Large intestine (tissue), 3 donors: ENCODE results near the gene HIVEP1. TPM values are rescaled to one million over a fixed set of nuclear protein-coding genes. Genes with fewer than 3 reads are reported as not detected.

Source experiments
- DNase-seq, 2 donors: peaks; one replicate each; pipeline versions ENCODE4 v3.0.0 to v3.0.0-alpha.2; 2013
- H3K27ac ChIP-seq: one replicate; pipeline ENCODE4 v1.5.1; 2013; ENCODE audit warnings: low read length
- H3K27me3 ChIP-seq: 2 replicates; pipeline ENCODE4 v1.6.1; 2013; ENCODE audit warnings: low read length; ENCODE audit not compliant: control insufficient read depth, insufficient read depth
- H3K36me3 ChIP-seq: 2 replicates; pipeline ENCODE4 v1.6.1; 2013; ENCODE audit warnings: low read length; ENCODE audit not compliant: control insufficient read depth, insufficient read depth
- H3K4me1 ChIP-seq: one replicate; pipeline ENCODE4 v1.6.1; 2013; ENCODE audit warnings: low read length; ENCODE audit not compliant: control insufficient read depth, insufficient read depth
- H3K4me3 ChIP-seq: one replicate; pipeline ENCODE4 v1.5.1; 2013; ENCODE audit warnings: low read length
- H3K9me3 ChIP-seq: one replicate; pipeline ENCODE4 v1.6.1; 2013; ENCODE audit warnings: mild to moderate bottlenecking, low read depth, low read length, moderate library complexity; ENCODE audit not compliant: control insufficient read depth
- WGBS: methylation state at CpG from one replicate; pipeline ENCODE4 v1.1.5; 2013; ENCODE audit warnings: low lambda C conversion rate; ENCODE audit not compliant: insufficient coverage; 5-methylcytosine and 5-hydroxymethylcytosine counted together
- polyA plus RNA-seq: library from polyadenylated mRNA; unstranded; fragments of 120-200 nt; gene quantifications from one replicate; pipeline ENCODE4 v1.2.1, GENCODE V29; 2013

The HIVEP1 gene
- polyA plus RNA-seq, 1 donor, result 24.2 TPM

DNA sequence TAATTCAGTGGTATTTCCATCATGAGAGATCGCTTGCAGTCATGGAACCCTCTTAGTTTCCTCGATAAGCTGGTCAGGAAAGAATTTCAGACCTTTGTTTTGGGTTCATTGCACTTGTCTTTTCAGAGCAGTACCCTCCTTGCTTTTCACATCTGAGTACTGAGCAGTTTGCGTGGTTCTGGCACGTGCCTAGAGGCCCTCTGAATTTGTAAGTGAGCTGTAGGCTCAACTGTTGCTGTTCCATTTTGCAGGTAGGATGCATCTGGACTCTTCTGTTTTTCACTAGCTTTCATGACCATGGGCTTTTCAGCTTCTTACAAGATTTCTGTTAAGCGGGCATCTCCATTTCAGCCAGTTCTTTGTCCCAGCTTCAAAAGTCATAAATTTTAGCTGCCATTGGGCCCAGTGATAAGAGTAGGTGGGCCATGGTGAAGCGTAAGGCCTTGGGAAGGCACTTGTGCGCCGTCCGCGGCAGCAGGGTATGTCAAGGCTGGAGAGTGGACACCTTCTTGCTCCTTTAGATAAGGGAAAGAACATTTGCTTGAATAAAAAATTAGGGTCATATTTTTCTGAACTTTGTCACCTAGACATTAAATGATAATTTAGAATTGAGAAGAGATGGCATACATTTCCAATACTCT lies 35.8 kb downstream of the HIVEP1 start:
- H3K36me3 ChIP-seq, result peaks cover 8% of the 10 kb centered on the region

DNA sequence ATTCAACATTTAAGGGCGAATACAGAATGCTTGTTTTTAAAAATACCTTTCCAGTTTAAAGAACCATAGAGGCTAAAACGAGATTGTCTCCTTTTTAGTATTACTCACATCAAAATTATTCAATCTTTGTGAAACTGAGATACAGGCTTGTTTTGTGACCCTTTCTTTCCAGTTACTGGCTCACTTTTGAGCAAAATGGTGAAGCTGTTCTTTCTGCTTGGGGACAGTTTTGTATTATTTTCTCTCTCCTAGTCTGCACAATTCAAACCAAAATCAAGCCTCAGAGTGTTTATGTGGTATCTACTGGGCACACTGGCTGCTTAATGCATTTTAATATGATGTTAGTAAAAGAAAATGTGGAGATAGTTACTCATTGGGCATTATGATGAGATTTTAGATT lies 36.5 kb downstream of the HIVEP1 start:
- no peaks in the 10 kb centered on the region for H3K9me3 ChIP-seq
- no peak overlapping the region for H3K27ac ChIP-seq
- no peaks in the 10 kb centered on the region for H3K27me3 ChIP-seq
- WGBS, result 100% methylated on average over 1 of the region's 2 CpGs
- DNase-seq, result no peak
- H3K4me1 ChIP-seq, result no peaks in the 10 kb centered on the region
- peaks cover 8% of the 10 kb centered on the region for H3K36me3 ChIP-seq
- H3K4me3 ChIP-seq, result no peak overlapping the region

More for the DNA sequence above, 35.8 kb downstream of the HIVEP1 start:
- WGBS, result no CpG with 5 or more reads among the region's 10 CpGs
- no peaks in the 10 kb centered on the region for H3K27me3 ChIP-seq
- no peak overlapping the region for H3K4me3 ChIP-seq
- H3K27ac ChIP-seq, result no peak overlapping the region
- H3K4me1 ChIP-seq, result no peaks in the 10 kb centered on the region
- no peaks in the 10 kb centered on the region for H3K9me3 ChIP-seq
- no peak for DNase-seq

DNA sequence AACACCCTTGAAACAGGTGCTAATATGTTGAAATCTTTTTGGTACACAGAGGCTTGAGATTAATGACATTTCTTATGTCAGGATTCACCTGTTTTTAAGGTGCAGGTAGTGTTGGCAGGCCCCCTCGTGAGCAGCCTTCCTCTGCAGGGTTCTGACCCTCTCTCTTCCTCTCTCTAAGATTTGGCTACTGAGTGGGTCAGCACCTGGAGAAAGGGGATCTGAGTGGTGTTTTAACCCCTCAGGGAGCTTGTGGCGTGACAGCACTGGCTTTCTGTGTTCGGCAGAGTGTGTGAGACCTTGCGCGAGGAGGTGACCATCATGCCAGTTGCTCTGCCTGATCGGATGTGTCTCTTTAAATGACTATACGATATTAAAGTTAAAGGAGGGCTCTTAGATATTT lies 37.1 kb downstream of the HIVEP1 start:
- no peak for DNase-seq
- peaks cover 8% of the 10 kb centered on the region for H3K36me3 ChIP-seq
- no peaks in the 10 kb centered on the region for H3K9me3 ChIP-seq
- WGBS, result 80% methylated on average over 1 of the region's 7 CpGs
- H3K4me3 ChIP-seq, result no peak overlapping the region
- no peaks in the 10 kb centered on the region for H3K27me3 ChIP-seq
- H3K27ac ChIP-seq, result no peak overlapping the region
- no peaks in the 10 kb centered on the region for H3K4me1 ChIP-seq

DNA sequence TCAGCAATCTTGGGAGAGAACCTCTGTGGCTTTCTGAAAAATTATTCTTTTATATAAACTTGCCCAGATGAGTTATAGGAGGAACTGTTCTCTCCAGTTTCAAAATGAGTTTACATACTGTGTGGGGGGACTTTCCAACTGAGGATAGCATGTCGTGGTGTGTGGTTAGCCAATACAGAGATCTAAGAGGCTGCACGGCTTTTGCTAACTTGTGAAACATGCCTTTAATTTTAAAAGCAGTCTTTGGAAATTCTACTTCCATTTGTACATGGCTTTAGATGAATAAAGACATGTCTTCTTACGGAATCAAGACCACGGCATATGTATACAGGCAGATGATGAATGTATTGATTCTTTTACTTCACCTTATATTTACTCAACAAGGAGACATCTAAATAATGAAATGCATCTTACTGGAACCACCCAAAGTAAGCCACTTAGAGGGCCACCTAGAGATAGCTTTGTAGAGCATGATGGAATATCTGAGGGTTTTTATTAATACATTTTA lies 39.8 kb downstream of the HIVEP1 start:
- H3K4me1 ChIP-seq, result no peaks in the 10 kb centered on the region
- no peak overlapping the region for H3K4me3 ChIP-seq
- WGBS, result no CpG with 5 or more reads among the region's 4 CpGs
- peak in 1 of 2 donors; percentile 21 for DNase-seq
- no peaks in the 10 kb centered on the region for H3K9me3 ChIP-seq
- no peak overlapping the region for H3K27ac ChIP-seq
- H3K27me3 ChIP-seq, result no peaks in the 10 kb centered on the region
- H3K36me3 ChIP-seq, result peaks cover 10% of the 10 kb centered on the region

DNA sequence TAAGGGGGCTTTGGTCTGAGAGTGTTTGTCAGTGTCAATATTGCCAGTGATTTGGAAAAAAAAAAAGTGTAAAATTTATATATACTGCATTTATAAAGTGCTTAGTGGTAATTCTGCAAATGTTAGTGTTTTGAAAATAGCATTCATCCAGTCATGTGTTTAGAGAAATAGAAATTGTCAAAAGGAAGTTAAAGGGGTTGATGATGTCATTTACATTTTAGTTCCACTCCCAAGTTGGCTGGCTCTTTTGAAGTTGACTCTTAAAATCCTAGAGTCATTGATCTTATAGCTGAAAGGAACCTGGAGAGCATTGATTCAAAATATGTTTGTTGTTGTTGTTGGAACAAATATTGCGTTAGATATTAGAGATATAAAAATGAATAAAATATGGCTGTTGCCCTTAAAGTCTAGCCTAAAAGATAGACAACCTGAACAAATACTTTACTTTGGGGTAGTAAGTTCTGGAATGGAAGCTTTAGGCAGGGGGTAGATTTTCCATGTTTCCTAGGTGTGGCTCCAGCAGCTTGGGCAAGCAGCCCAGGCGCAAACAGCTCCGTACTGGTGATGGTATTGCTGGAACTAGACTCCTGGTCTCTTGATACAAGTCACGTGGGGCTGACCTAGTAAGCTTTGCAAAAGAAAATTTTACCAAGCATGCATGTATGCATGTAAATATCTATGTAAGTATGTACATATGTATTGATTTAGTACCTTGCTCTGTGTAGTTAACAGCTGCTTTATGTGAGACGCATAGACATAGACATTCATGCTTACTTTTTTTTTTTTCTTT lies 46.3 kb downstream of the HIVEP1 start:
- Histone ChIP-seq H3K9me3 (no peaks in the 10 kb centered on the region), H3K36me3 (peaks cover 2% of the 10 kb centered on the region), H3K4me3 (no peak overlapping the region), H3K27ac (no peak overlapping the region), H3K27me3 (no peaks in the 10 kb centered on the region), H3K4me1 (no peaks in the 10 kb centered on the region)
- DNase-seq, result no peak
- no CpG with 5 or more reads among the region's 5 CpGs for WGBS

DNA sequence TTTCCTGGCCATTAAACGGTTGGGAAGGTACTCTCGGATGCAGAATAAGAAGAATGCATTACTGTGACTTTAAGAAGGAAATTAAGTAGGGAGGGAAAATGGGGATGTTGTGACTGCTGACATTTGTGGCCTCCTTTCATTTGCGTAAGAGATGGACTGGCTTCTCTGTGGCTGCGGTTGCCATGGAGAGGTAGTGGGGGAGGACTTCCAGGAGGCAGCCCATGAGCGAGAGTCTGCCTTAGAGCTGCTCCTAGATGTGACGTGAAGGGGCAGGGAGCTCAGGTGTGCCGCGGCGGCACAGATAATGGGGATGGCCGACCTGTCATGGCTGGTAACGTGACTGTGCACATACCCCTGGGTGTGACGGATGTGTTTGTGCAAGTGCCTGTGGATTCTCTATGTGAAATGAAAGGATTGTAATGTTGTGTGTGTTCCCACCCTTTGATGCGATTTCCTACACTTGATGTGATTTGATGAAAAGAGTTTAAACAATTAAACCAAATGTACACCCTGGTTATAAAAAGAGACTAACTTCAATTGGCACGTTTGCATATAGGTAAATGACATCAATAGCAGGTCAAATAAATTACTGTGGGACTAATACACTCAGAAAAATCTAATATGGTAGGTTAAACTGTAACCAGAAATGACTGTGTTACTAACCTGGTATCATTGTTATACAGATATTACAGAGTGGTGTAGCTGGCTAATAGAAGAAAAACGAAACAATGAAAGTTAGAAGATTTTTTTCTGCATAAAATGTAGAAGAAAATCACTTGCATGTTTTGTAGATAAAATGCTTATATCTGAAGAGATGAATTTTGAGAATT lies 48.9 kb downstream of the HIVEP1 start:
- peak overlapping the region; percentile 38 for H3K4me3 ChIP-seq
- H3K27ac ChIP-seq, result peak overlapping the region; percentile 47
- 17% methylated on average over 2 of the region's 15 CpGs for WGBS

DNA sequence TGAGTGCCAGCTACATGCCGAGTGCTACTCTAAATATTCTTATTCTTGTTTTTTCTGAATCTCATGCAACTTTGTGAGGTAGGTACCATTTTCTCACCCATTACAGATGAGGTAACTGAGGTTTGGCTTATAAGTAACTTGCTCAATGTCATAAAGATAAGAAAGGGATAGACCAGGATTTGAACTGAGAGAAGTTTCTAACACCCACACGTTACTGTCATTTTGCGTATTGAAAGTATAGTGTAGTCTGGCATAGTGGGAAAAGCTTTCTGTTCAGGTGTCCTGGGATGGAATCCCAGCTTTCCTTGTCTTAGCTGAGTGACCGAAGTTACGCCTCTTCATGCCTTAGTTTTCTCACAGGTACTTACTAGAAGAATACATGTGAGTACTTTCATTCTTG lies 50.5 kb downstream of the HIVEP1 start:
- Histone ChIP-seq H3K4me1 (no peaks in the 10 kb centered on the region), H3K27me3 (no peaks in the 10 kb centered on the region), H3K9me3 (no peaks in the 10 kb centered on the region), H3K36me3 (no peaks in the 10 kb centered on the region), H3K27ac (no peak overlapping the region), H3K4me3 (no peak overlapping the region)
- DNase-seq, result no peak
- no CpG with 5 or more reads among the region's 5 CpGs for WGBS

More for the DNA sequence above, 48.9 kb downstream of the HIVEP1 start:
- H3K9me3 ChIP-seq, result no peaks in the 10 kb centered on the region
- H3K27me3 ChIP-seq, result no peaks in the 10 kb centered on the region
- H3K4me1 ChIP-seq, result no peaks in the 10 kb centered on the region
- no peaks in the 10 kb centered on the region for H3K36me3 ChIP-seq
- peak; percentile 76 to 87 for DNase-seq

DNA sequence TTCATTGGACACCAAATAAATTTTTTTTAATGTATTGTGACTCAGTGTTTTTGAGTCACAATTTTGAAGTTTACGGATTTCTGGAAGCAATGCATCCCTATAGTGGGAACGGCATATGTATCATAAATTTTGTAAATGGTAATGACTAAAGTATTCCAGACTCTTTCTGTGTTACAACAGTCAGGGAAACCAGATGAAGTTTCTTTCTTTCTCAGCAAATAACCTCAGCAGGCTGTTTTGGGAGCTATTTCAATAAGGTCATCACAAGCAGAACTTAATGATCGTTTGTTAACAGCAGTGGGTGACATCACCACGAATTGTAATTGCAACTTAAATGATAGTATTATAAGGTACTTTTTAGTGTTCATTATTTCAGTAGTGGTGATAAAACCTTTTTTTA lies 52.0 kb downstream of the HIVEP1 start:
- Histone ChIP-seq H3K4me3 (no peak overlapping the region), H3K36me3 (no peaks in the 10 kb centered on the region), H3K4me1 (peaks cover 3% of the 10 kb centered on the region), H3K9me3 (no peaks in the 10 kb centered on the region), H3K27me3 (no peaks in the 10 kb centered on the region), H3K27ac (no peak overlapping the region)
- DNase-seq, result no peak
- WGBS, result 100% methylated on average over 2 of the region's 4 CpGs

DNA sequence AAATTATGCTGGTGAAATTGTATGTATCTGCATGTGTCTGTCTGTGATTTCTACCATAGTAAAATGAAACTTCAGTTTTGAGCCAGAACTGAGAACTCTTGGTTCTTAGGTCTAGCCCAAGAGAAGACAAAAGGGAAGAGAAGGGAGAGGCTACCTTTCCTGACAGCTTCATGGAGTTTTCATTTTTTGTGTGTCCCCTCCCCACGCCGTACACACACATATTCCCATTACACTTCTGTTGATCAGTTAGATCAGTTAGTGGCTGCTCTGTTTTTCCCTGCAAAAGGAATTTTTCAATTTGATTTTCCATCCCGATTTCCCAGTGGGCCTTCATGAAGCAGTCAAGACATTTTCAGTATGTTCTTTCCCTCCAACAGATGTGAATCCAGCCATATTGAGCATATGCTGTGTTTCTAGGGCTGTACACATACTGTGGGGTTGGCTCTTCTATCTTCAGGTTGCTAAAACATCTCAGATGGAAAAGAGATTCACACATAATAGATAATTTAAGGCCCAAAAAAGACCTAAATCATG lies 52.5 kb downstream of the HIVEP1 start:
- no peak for DNase-seq
- H3K27ac ChIP-seq, result no peak overlapping the region
- H3K9me3 ChIP-seq, result no peaks in the 10 kb centered on the region
- H3K27me3 ChIP-seq, result no peaks in the 10 kb centered on the region
- peaks cover 3% of the 10 kb centered on the region for H3K4me1 ChIP-seq
- WGBS, result no CpG with 5 or more reads among the region's 3 CpGs
- H3K36me3 ChIP-seq, result no peaks in the 10 kb centered on the region
- no peak overlapping the region for H3K4me3 ChIP-seq
